Stimulated activated CD4-positive, alpha-beta T cell treated with anti-CD3 and anti-CD28 coated beads, TNF-alpha, amount 100 ng/mL, for 24 hours (primary cell): ENCODE measurements around the gene MYH8.

Source experiments
- DNase-seq, 3 experiments: peaks; one replicate each; pipeline ENCODE4 v3.0.0-alpha.2; 2020; ENCODE audit warnings: low read depth in 3 of 3

MYH8 gene

DNA sequence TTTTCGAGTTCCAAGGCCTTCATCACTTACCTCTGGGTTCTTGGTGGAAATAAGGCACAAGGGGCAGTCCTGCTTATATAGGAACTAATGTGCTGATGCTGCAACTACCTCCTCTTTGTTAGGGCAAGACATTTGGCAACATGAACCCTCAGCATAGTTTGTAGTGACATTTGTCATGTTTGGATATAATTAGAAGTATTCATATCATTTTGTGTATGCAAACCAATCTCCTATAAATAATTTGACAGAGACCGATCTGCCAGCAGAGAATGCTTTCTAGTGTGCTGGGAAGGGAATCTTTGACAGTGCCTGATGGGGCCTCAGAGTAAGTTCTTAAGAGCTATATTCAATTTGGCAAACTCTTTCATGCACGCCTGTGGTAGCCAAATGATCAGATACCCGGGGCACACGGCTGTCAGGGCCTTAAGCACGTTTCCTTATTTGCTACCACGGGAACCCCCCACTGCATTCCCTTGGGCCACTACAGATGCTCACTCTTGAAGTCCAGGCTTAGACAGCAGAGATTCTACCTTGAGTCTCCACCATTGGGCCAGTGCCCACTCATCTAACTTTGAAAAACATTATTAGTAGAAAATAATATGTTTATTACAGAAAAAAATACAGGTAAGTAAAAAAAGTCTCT lies at the start of gene MYH8:
Gene MYH8, minus strand, starts transcription at position 51 of the 643 bp plus-strand sequence. CDS start 1,723 bp downstream, outside the sequence.
- no peak for DNase-seq

DNA sequence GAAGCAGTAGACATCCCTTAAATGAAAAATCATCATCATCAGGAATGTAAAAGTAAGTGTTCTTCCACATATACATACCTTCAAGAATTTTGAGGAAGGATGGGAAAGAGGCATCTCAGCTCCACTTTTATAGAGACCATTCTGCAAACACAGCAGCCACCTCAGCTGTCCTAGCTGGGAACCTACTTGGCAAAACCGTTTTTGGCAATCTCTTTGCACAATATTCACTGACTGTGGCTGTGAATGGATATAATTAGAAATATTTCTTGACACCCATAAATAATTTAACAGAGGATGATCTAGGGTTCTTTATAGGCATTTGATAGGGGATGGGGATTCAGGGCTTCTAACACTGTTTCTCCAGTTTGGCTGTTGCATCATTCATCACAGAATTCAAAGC lies 47.7 kb upstream of the MYH8 start, which contains the start of gene MYH4:
Gene MYH4, minus strand, starts transcription at position 101 of the 400 bp plus-strand sequence. CDS start 2,814 bp downstream, outside the sequence.
- DNase-seq, result no peak

DNA sequence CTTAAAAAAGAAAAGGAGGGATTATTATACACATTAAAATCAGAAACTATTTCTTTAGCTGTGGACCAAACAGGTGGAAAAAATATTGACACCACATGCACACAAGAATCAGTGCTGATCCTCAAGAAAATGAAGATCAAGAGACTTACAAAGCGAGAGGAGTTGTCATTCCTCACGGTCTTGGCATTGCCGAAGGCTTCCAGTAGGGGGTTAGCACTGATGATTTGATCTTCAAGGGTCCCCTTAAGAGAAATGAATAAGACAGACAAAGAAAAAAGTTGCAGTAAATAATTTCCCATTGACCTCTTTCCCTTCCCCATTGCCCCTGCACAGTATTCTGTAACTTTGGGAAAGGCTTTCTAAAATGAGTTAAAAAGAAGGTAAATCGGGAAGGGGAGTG lies 41.7 kb upstream of the MYH8 start:
- DNase-seq, result no peak

DNA sequence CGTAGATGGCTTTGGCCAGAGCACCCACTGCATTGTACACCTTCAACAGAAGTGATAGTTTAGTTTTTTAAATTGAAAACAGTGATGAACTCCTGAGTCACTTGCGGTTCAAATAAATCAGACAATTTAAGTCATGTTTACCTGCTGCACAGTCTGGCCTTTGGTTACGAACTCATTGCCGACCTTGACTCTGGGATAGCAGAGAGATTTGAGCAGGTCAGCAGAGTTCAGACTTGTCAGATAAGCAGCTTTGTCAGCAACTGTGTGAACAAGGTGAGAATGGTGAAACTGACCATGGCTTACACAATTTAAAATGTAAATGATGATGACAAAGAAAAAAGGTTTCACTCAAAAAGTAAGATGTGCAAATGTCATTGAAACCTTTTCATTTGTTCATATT lies 38.3 kb upstream of the MYH8 start:
- no peak for DNase-seq

DNA sequence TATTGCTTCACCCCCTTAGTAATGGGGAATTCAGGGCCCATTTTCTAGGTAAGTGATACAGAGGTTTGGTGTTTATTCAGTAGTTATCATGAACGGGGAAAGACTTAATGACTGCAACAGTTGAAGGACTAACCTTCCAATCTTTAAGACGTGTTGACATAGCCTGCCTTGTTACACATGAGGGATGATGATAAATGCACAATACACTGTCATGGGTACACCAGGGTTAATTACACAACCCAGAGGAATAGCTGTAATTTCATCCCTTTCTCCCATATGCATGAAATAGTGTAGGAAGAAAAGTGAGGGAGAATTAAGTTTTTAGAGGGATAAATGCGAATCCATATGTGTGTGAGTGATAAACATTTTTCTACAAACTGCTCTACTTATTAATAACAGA lies 37.0 kb upstream of the MYH8 start:
- no peak for DNase-seq

DNA sequence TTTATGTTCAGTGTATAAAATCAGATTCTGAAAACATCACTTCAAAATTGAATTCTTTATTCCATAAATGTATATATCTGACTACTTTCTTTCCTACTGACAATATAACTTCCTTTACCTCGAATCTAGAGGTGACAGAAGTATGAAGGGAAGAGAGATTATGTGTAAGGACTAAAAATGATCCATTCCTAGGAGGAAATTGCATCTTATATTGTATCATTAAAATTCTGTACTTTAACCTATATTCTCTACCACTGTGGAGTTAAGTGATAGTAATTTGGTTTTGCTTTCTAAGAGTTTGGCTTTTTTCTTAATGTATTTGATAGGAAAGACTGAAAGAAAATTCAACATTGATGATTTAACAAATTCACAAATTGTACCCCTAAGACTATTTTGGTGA lies 36.2 kb upstream of the MYH8 start:
- DNase-seq, result no peak

DNA sequence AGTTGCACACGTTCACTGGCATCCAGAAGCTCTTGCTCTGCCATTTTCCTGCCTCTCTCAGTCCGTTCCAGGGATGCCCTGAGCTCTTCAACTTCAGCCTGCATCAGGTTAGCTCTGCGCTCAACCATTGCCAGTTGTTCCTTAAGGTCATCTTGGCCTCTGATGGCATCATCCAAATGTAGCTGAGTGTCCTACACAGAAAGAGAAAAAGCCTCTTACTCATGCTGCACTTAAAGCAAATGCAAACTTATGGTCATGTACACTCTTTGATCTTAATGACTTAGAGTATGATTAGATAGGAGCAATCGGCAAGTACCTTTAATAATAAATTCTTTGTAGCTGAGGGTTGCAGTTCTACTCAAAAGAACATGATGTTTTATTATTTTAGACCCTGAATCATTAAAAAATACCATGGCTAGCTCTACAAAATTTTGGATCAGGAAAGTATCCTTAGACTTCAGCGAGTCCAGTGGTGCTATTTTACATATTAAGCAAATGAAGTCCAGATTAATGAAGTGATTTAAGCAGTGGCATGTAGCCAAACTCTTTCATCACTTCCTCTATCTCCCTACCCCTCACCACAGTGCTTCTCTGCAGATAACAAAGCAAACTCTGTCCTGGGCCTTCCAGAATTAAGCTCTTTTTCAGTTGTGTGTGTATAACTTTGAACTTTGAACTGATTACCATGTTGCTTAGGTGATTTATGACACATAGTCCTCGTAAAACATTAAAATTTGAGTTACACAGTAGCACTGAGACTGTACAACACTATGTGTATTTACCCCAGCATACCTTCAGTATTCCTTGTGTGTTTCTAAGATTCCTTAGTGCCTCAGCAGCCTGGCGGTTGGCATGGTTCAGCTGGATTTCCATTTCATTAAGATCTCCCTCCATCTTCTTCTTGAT lies 25.5 kb upstream of the MYH8 start:
- no peak for DNase-seq

DNA sequence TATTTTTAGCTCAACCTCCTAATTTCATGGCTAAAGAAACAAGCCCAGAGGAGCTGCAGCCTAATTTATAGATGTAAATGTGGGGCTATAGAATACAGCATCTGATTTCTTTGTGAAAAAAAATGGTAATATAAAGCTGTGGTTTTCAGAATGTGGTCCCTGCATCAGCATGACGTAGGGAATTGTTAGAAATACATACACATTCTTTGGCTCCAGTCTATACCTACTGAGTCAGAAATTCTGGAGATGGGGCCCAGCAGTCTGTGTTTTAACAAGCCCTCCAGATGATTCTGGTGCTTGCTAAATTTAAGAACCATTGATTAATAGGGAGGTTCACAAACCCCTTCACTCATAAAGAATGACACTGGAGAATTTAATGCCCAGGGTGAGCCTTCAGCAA lies 18.1 kb upstream of the MYH8 start:
- DNase-seq, result no peak

DNA sequence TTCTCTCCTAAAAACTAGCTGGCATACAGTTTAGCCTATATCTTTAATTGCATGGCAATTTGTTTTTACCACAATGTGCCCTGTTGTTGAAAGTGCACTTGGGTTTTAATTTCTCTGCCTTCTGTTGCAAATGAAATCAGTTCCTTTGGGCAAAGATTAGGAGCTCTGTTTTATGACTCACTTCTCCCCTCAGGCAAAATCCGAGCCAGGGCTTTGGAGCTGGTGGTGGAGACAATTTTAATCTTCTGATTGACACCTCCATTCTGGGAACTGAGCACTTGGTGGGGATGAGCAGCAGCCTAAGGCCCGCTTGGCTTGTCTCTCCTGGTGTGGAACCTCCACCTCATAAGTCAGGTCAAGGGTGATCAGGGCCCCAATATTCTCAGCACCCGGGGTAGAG lies 13.3 kb upstream of the MYH8 start:
- DNase-seq, result no peak

DNA sequence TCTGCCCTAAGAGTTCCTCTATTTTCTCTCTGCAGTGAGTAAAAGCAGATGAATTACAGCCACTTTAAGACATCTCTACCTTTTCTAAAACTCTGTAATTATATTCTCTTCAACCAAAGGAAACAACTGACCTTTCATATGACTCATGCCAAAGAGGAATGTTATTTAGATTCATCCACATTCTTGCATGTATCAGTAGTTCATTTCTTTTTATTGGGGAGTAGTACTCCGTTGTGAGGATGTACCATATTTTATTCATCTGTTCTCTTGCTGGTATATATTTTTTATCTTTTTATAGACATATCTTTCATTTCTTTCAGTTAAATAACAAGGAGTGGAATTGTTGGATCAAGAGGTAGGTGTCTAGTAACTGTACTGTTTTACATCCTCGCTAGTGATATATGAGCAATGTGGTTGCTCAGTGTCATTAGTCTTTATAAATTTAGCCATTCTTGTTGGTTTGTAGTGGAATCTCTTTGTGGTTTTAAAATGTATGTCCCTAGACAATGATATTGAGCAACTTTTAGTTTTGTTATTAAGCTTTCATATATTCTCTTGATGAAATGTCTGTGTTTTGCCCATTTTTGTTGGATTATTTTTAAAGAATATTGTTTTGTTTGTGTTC lies 7.8 kb upstream of the MYH8 start:
- DNase-seq, result no peak

DNA sequence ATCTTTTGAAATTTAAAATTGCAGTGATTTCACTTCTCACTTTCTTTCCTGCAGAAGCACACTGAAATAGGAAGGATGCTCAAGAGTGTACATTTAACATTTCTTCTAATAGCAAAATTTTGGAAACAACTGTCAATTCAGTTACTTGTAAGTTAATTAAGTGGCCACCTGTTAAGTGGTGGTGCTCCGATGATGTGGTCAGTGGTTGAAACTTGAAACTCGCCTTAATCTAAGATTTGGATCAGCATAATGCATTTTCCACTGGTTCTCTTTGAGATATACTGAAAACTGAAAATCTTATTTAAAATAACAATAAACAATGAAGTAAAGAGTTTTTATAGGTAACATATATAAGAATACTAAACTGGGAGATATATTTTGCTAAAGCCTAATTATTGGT lies 7.0 kb upstream of the MYH8 start:
- no peak for DNase-seq

DNA sequence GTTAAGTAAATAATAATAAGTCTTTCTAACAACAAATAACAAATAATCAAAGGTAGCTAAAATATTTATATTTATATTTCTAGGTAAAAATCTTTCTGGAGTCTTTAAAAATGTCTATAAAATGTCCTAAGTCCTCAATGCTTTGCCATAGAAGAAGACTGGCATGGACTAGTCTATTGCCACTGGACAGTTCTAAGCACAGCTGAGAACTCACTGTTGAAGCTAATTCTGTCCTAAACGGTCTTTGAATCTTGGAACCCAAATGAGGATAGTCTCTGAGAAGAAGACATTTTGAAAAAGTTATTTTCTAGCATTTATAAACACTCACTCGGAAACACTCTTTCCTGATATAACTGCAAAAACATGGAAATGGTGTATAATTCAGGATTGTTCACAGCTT lies 539 bp downstream of the MYH8 start:
- no peak for DNase-seq

DNA sequence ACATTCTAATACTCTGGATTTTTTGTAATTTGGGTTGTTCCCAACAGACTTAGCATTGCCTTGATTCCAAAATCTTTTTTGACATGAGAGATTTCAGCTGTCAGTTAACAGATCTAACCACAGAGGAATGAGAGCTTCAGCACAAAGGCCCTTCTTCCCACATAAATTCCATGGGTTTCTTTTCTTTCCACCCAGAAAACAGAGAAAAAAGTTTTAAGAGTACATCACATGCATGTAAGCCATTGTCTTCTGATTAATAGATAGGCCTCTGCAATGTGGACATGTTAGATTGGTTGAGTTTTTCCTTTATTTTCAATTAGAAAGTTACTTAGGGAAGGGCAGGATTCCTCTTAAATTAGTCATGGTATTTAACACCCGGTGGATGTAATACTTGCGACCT lies 939 bp downstream of the MYH8 start:
- no peak for DNase-seq

DNA sequence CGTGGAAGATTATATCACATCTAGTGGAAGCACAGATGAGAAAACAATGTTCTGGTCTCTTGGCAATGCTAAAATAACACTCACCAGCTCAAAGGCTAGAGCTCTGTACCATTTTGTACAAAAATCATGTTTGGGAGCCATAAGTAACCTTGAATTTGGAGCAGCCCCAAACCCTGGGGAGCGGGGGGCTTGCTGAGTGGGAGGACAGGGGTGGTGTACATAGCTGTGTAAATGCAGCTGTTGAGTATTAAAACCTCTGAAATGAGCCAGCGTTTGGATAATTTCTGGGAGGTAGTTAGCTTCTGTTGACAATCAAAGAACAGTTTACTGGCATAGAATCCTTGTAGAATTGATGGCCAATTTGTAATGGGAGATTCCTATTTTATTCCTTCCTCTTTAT lies 4.3 kb downstream of the MYH8 start:
- DNase-seq, result no peak

DNA sequence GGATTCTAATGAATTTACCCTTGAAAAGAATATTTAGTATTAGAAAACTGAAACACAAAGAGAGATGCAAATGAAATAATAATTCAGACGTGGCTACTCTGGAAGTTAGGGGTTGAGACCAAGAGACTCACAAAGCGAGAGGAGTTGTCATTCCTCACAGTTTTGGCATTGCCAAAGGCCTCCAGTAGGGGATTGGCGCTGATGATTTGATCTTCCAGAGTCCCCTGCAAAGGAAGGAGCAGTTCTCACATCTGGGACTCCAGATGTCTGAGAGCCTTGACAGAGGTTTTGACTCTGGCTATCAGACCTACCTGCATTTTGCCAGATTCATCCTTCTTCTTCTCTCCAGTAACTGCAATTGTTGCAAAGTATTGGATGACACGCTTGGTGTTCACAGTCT lies 6.6 kb downstream of the MYH8 start:
- DNase-seq, result no peak

DNA sequence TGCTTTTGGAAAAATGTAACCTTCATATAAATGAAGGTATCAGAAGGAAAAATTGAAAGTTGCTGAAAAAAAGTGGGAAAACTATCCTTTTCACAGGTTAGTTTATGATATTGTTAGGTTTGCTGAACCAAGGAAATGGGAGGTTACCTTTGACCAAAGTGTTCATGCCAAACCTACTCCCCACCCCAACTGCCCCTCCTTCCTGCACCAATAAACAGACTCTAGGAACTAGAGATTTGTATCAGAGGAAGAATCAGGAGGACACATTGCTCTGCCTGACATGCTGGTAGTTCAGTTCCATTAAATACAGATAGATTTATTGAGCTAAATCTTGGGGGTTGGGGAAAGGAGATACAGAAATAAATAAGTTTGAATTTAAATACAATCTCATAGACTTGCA lies 18.2 kb downstream of the MYH8 start:
- no peak for DNase-seq

DNA sequence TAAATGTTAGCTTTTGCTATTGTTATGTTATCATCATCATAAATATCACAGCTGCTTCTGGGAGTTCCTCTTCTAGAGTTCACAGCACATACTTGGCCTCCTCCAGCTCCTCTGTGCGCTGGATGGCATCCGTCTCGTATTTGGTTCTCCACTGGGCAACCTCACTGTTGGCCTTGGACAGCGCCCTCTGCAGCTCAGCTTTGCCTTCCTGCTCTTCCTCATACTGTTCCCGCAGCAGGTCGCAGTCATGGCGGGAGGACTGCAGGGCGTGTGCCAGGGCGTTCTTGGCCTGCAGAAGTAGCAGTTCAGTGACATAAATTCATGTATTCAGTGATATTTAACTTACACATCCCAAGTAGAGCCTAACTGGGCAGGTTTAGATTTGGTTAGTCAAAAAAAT lies 23.4 kb downstream of the MYH8 start:
- no peak for DNase-seq

DNA sequence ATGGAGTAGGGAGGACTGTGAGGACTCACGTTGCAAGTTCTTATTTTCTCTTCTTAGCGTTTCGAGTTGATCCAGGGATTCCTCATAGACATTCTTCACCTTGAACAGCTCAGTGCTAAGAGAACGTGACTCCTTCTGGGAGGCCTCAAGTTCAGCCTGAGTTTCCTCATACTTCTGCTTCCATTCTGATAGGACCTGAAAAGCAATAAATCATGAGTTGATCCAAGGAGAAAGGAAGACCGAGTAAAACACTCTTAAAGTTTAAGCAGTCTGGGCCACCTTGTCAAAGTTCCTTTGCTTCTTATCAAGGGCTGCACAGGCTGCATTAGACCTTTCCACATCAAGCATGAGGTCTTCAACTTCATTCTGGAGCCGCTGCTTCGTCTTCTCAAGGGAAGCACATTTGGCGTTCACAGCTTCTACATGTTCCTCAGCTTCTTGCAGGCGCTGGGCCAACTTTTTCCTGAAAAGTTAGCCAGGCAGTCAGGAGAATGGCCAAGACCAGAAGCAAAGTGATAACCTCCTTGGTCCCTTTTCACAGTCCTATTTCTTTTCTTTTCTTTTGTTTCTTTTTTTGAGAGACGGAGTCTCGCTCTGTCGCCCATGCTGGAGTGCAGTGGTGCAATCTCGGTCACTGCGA lies 25.1 kb downstream of the MYH8 start:
- no peak for DNase-seq

DNA sequence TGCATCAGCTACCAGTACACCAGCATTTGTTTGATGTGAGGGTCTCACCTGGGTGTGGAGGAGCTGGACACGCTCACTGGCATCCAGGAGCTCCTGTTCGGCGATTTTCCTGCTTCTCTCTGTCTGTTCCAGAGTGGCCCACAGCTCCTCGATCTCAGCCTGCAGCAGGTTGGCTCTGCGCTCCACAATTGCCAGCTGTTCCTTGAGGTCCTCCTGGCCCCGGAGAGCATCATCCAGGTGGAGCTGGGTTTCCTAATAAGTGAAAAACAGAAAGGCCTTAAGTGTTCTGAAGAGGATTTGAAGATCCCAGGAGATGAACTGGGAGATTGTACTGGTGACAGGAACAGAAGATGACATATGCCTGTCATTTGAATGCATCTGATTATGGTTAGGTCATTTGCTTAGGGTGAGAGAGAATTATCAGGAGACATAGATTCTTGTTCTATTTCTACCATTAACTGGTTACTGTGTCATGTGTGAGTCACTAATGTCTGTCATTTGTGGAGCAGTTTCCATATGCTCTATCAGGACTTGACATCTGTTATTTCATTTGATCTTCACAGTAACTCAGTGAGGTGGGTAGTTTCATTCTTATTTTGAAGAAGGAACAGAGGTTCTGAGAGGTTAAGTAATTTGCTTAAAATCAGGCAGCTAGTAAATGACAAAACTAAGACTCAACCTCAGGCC lies 27.4 kb downstream of the MYH8 start:
- no peak for DNase-seq

DNA sequence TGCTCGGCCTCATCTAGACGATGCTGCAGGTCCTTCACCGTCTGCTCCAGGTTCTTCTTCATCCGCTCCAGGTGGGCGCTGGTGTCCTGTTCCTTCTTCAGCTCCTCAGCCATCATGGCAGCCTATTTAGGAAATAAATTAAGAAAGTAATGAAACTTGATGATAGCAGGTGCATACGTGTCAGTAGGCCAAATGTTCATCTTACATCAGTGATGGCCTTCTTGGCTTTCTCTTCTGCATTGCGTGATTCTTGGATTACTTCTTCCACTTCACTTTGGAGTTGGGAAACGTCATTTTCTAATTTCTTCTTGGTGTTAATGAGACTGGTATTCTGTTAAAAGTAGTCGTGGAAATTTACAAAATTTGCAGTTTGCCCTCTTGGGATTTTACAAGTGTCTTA lies 28.9 kb downstream of the MYH8 start:
- DNase-seq, result no peak

DNA sequence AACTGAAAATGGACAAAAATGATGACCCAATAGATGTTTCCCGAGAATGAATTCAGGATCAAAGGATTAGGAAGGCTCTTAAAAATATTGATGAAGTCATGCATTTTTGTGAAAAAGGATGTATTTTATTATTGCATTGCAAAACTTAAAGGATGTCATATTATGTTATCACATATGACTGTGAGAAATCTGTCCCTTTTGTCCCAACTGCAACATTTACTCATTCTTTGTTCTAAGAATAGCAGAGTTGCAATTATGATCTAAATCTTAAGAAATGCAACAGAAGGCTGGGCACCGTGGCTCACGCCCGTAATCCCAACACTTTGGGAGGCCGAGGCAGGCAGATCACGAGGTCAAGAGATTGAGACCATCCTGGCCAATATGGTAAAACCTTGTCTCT lies 35.9 kb downstream of the MYH8 start:
- DNase-seq, result no peak

DNA sequence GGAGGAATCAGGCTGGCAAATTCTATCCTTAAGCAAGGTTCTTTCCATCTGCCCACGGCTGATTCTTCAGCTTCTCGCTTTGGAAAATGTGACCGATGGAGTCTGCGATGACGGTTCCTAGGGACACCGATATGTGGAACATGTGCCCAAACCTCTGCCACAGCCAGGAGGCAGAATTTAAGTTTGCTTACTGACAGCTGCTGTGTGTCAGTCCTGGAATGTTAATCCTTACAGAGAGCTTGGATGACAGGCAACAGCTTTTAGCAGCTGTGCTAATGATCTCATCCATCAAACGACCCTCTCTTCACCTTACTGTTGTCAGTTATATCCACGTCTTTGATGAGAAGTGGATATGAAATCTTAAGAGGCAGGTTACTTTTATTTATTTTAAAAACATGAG lies 37.6 kb downstream of the MYH8 start:
- no peak for DNase-seq
